H1 (cell line): ENCODE data around the gene FAM53B.

ENCODE experiments used
- HDAC2 ChIP-seq, 2 experiments: fragments of 300-600 bp in 1 of 2; sonication (generic) in 1 of 2; IDR thresholded peaks; 2 replicates each; pipeline ENCODE4 v1.6.1; 2011 to 2012; ENCODE audit warnings: low read depth in 2 of 2, low read length in 2 of 2, mild to moderate bottlenecking in 2 of 2, moderate library complexity in 2 of 2, borderline replicate concordance in 1 of 2, inconsistent platforms in 1 of 2
- KDM1A ChIP-seq: fragments of 200-600, 300-600 bp; sonication (generic); IDR thresholded peaks from 2 replicates; pipeline ENCODE4 v1.7.1; 2016; ENCODE audit warnings: mild to moderate bottlenecking, low read length, borderline replicate concordance
- RBBP5 ChIP-seq: IDR thresholded peaks from 2 replicates; pipeline ENCODE4 v1.7.1; 2012; ENCODE audit warnings: low read depth, mild to moderate bottlenecking, inconsistent platforms, low read length, moderate library complexity, borderline replicate concordance
- RNF2 ChIP-seq: fragments of 200-900, 300-1000 bp; sonication (generic); IDR thresholded peaks from 2 replicates; pipeline ENCODE4 v1.7.1; 2016; ENCODE audit warnings: borderline replicate concordance, low read depth, mild to moderate bottlenecking, antibody characterized with exemption, low read length; ENCODE audit not compliant: poor library complexity, severe bottlenecking; ENCODE audit errors: missing control alignments
- RXRA ChIP-seq: IDR thresholded peaks from 2 replicates; pipeline ENCODE4 v1.6.1; 2011; ENCODE audit warnings: low read depth, mild to moderate bottlenecking, low read length, moderate library complexity; ENCODE audit not compliant: insufficient read depth
- SP2 ChIP-seq: IDR thresholded peaks from 2 replicates; pipeline ENCODE4 v1.6.1; 2012; ENCODE audit warnings: mild to moderate bottlenecking, low read length, inconsistent platforms
- SRF ChIP-seq: IDR thresholded peaks from 2 replicates; pipeline ENCODE4 v1.6.1; 2011; ENCODE audit warnings: mild to moderate bottlenecking, low read depth, low read length, moderate library complexity
- TF ChIP-seq, protein P1 (sequence below), 3 experiments: IDR thresholded peaks; 1 replicate in 2 of 3; 2 replicates in 1 of 3; pipeline versions ENCODE4 v1.5.1 to v1.6.1; 2011; ENCODE audit warnings: low read length in 3 of 3, mild to moderate bottlenecking in 3 of 3, inconsistent platforms in 2 of 3, low read depth in 1 of 3, moderate library complexity in 1 of 3; ENCODE audit not compliant: insufficient read depth in 1 of 3; ENCODE audit errors: control extremely low read depth in 1 of 3

GRCh38 chr10:124643330-124644009 lies 100.7 kb downstream of the FAM53B start:
- TF ChIP-seq RXRA (no peak), HDAC2 (IDR thresholded peaks at IDR 0.05; ENCODE audit: borderline replicate concordance in 1 of 2, low read depth in 2 of 2, low read length in 2 of 2) (no peak), SP2 (no peak), RBBP5 (no peak), RNF2 (no peak), SRF (no peak), KDM1A (no peak)
- TF ChIP-seq, protein P1, sequence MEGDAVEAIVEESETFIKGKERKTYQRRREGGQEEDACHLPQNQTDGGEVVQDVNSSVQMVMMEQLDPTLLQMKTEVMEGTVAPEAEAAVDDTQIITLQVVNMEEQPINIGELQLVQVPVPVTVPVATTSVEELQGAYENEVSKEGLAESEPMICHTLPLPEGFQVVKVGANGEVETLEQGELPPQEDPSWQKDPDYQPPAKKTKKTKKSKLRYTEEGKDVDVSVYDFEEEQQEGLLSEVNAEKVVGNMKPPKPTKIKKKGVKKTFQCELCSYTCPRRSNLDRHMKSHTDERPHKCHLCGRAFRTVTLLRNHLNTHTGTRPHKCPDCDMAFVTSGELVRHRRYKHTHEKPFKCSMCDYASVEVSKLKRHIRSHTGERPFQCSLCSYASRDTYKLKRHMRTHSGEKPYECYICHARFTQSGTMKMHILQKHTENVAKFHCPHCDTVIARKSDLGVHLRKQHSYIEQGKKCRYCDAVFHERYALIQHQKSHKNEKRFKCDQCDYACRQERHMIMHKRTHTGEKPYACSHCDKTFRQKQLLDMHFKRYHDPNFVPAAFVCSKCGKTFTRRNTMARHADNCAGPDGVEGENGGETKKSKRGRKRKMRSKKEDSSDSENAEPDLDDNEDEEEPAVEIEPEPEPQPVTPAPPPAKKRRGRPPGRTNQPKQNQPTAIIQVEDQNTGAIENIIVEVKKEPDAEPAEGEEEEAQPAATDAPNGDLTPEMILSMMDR (IDR thresholded peaks at IDR 0.05; ENCODE audit: control extremely low read depth in 1 of 3, insufficient read depth in 1 of 3, low read depth in 1 of 3, low read length in 3 of 3), result no peak
